Measurements from ENCODE around the gene PKP4. TPM values are rescaled to one million over a fixed set of nuclear protein-coding genes. Genes with fewer than 3 reads are reported as not detected.
A peak's percentile ranks its signal among the peaks of the same experiment; 100 is the strongest.

The PKP4 gene
- total RNA-seq, 3 donors from 2014 or later = 62.1 to 138 (median 121) TPM

DNA sequence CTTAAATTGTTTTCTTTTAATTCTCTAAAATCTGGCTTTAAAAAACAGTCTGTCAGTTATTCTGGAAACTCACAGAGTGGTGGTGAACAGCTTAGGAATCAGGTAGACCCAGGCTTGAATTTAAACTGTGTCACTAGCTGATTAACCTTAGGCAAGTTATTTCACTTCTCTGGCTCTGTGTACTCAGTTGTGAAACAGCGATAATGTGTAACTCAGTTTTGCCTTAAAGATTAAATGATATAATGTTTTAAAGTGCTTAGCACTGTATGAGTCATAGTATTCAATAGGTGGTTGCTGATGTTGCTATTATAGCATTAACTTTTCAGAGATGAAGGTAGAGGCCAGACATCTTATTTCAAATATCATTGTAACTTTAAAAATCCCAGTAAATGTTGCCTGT lies 40.7 kb downstream of the PKP4 start:
- Histone ChIP-seq H3K4me3 (no peak overlapping the region), H3K36me3 (no peaks in the 10 kb centered on the region), H3K27me3 (no peaks in the 10 kb centered on the region), H3K4me1 (no peaks in the 10 kb centered on the region), H3K9me3 (no peaks in the 10 kb centered on the region), H3K27ac (peak overlapping the region in 1 of 2 donors; percentile 1)
- no peak for DNase-seq (ENCODE audit: low spot score in 2 of 2)
- TF ChIP-seq, protein P1, sequence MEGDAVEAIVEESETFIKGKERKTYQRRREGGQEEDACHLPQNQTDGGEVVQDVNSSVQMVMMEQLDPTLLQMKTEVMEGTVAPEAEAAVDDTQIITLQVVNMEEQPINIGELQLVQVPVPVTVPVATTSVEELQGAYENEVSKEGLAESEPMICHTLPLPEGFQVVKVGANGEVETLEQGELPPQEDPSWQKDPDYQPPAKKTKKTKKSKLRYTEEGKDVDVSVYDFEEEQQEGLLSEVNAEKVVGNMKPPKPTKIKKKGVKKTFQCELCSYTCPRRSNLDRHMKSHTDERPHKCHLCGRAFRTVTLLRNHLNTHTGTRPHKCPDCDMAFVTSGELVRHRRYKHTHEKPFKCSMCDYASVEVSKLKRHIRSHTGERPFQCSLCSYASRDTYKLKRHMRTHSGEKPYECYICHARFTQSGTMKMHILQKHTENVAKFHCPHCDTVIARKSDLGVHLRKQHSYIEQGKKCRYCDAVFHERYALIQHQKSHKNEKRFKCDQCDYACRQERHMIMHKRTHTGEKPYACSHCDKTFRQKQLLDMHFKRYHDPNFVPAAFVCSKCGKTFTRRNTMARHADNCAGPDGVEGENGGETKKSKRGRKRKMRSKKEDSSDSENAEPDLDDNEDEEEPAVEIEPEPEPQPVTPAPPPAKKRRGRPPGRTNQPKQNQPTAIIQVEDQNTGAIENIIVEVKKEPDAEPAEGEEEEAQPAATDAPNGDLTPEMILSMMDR (IDR thresholded peaks at IDR 0.05) = no peak
- TF ChIP-seq POLR2AphosphoS5 (IDR thresholded peaks at IDR 0.05) = no peak
- TF ChIP-seq POLR2A (IDR thresholded peaks at IDR 0.05) = no peak
- intact Hi-C loops (cut with DNase I; ENCODE audit: low total_unique reads) = no loop called here

DNA sequence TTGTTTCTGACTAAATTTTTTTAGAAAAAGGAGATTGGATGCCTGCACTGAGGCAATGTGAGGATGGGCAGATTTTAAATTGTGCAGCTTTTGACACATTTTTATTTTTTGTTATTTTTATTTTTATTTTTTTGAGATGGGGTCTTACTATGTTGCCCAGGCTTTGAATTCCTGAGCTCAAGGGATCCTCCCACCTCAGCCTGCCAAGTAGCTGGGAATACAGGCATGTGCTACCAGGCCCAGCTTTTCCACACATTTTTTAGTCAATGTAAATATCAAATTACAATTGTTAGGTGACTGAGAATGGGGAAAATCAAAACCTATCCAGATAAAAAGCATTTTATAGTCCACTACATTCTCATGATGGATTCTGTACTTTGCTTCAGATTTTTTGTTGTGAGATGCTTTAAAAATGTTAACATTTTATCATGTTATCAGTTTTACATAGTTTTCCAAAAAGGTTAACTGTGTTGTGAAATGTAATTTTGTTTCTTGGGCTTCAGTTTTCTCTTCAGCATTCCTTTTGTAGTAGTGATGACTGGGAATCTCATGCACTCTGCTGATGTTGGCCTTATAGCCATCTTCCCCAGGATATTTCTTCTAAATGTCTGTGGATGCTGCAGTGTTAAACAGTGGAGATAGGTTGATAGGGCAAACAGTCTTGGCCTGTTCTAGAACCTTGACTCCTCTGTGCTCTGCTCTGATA lies 41.4 kb downstream of the PKP4 start:
- intact Hi-C loops (cut with DNase I; ENCODE audit: low total_unique reads) = no loop called here
- DNase-seq (ENCODE audit: low spot score in 2 of 2) = no peak
- Histone ChIP-seq H3K9me3 (no peaks in the 10 kb centered on the region), H3K27ac (no peak overlapping the region), H3K4me3 (no peak overlapping the region), H3K36me3 (no peaks in the 10 kb centered on the region), H3K27me3 (no peaks in the 10 kb centered on the region), H3K4me1 (no peaks in the 10 kb centered on the region)
- TF ChIP-seq POLR2AphosphoS5 (IDR thresholded peaks at IDR 0.05) (no peak), POLR2A (IDR thresholded peaks at IDR 0.05) (no peak)
- TF ChIP-seq, protein P1 (IDR thresholded peaks at IDR 0.05) = no peak

DNA sequence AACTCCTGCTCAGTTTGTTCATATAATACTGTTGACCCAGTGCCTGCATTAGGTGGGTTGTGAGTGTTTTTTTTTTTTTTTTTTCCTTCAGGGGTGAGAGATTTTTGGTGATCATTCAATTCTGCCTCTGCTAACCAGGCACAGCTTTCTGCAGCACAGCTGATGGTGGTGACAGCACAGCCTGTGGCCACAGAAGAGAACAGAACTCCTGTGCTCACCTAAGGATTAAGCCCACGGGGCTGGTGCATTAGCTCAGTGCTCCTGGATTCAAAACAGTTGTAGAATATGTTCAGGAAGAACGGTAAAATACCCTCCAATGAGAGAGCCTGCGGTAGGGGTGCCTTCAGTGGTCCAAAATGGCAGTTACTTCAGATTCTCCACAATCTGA lies 42.0 kb downstream of the PKP4 start:
- no peak overlapping the region for H3K27ac ChIP-seq

DNA sequence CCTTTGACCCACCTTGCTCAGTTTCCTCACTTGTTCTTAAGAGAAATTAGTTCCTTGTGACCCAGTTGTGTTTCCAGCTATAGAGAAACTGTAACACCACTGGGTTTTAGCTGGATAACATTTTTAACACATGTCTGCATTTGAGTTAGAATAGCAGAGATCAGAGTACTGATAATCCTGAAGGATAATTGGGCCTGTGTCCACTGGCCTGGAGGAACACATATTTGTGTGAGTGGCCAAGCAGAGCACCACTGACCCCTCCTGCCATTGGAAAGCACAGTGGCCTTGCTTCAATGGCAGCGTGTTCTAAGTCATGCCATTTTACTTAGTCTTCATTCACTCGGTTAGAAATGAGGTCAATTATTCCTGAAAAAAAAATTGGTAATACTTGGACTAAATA lies 42.6 kb downstream of the PKP4 start:
- H3K4me3 ChIP-seq = no peak overlapping the region
- no peaks in the 10 kb centered on the region for H3K36me3 ChIP-seq
- intact Hi-C loops (cut with DNase I; ENCODE audit: low total_unique reads) = no loop called here
- no peaks in the 10 kb centered on the region for H3K4me1 ChIP-seq
- no peaks in the 10 kb centered on the region for H3K27me3 ChIP-seq
- H3K9me3 ChIP-seq = no peaks in the 10 kb centered on the region
- no peak for DNase-seq (ENCODE audit: low spot score in 2 of 2)
- H3K27ac ChIP-seq = no peak overlapping the region
- TF ChIP-seq, protein P1 (IDR thresholded peaks at IDR 0.05) = no peak
- TF ChIP-seq POLR2A (IDR thresholded peaks at IDR 0.05) (no peak), POLR2AphosphoS5 (IDR thresholded peaks at IDR 0.05) (no peak)

More for the DNA sequence above, 42.0 kb downstream of the PKP4 start:
- no peak for TF ChIP-seq POLR2AphosphoS5 (IDR thresholded peaks at IDR 0.05)
- no peak for TF ChIP-seq POLR2A (IDR thresholded peaks at IDR 0.05)
- TF ChIP-seq, protein P1 (IDR thresholded peaks at IDR 0.05) = no peak
- Histone ChIP-seq H3K27me3 (no peaks in the 10 kb centered on the region), H3K4me3 (no peak overlapping the region), H3K36me3 (no peaks in the 10 kb centered on the region), H3K9me3 (no peaks in the 10 kb centered on the region), H3K4me1 (no peaks in the 10 kb centered on the region)
- DNase-seq (ENCODE audit: low spot score in 2 of 2) = no peak
- intact Hi-C loops (cut with DNase I; ENCODE audit: low total_unique reads) = no loop called here

DNA sequence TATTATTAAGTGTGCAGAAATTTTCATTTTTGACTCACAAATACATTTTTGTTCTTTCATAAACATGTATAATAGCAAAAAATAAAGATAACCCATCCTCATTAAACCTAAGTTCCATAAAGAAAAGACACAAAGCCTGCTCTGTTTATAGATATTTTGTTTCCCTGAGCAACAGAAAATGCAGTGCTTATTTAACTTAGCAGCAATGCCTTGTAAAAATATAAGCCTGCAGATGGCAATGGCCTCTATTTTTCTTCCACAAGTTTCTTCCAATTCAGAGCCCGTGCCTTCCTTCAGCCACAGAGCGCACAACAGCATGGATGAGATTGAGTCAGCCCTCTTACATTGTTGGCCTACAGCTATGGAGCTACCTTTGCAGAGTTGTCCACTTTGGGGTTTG lies 43.6 kb downstream of the PKP4 start:
- H3K4me1 ChIP-seq = no peaks in the 10 kb centered on the region
- H3K27ac ChIP-seq = no peak overlapping the region
- intact Hi-C loops (cut with DNase I; ENCODE audit: low total_unique reads) = no loop called here

More for the DNA sequence above, 43.6 kb downstream of the PKP4 start:
- no peak for TF ChIP-seq POLR2AphosphoS5 (IDR thresholded peaks at IDR 0.05)
- no peak for TF ChIP-seq POLR2A (IDR thresholded peaks at IDR 0.05)
- TF ChIP-seq, protein P1 (IDR thresholded peaks at IDR 0.05) = no peak
- DNase-seq (ENCODE audit: low spot score in 2 of 2) = no peak
- Histone ChIP-seq H3K4me3 (no peak overlapping the region), H3K9me3 (no peaks in the 10 kb centered on the region), H3K27me3 (no peaks in the 10 kb centered on the region), H3K36me3 (no peaks in the 10 kb centered on the region)
